H1 (cell line): ENCODE data around the gene SMIM35. TPM values are rescaled to one million over a fixed set of nuclear protein-coding genes. Genes with fewer than 3 reads are reported as not detected.

ENCODE experiments used
- CTCF ChIA-PET: fragments of 300-600 bp; sonication (Branson Sonifier 250); formaldehyde crosslinking; loops from one replicate; lab custom pipeline; 2021; ENCODE audit not compliant: partially characterized antibody; lab: Charles Lee
- POLR2A ChIA-PET: fragments of 300-600 bp; sonication (Branson Sonifier 250); formaldehyde crosslinking; loops from one replicate; lab custom pipeline; 2021; ENCODE audit warnings: inconsistent platforms; ENCODE audit not compliant: partially characterized antibody; lab: Charles Lee
- DNase-seq, 2 experiments: peaks; one replicate each; pipeline versions ENCODE4 v3.0.0 to v3.0.0-alpha.2; 2010 to 2022; ENCODE audit warnings: low spot score in 2 of 2, low read depth in 1 of 2, mixed read lengths in 1 of 2
- FAIRE-seq: peaks from 2 replicates; lab custom pipeline; 2011; peaks lifted over from hg19 to GRCh38; lab: Jason Lieb, UNC
- H2AFZ ChIP-seq: 2 replicates; pipeline ENCODE4 v1.8.1; 2012; ENCODE audit warnings: low read length, inconsistent platforms
- H2AK5ac ChIP-seq: 2 replicates; pipeline ENCODE4 v1.6.1; 2013; ENCODE audit warnings: low read depth, low read length
- H2BK120ac ChIP-seq: replicated peaks from 2 replicates; pipeline ENCODE3; 2013; ENCODE audit warnings: low read depth, low read length, inconsistent platforms
- H2BK12ac ChIP-seq: 2 replicates; pipeline ENCODE4 v1.6.1; 2013; ENCODE audit warnings: low read depth, low read length
- H2BK15ac ChIP-seq: 2 replicates; pipeline ENCODE4 v1.6.1; 2013; ENCODE audit warnings: low read length
- H2BK20ac ChIP-seq: 2 replicates; pipeline ENCODE4 v1.6.1; 2013; ENCODE audit warnings: low read length
- H2BK5ac ChIP-seq: 2 replicates; pipeline ENCODE4 v1.6.1; 2013; ENCODE audit warnings: low read depth, low read length
- H3K14ac ChIP-seq: 2 replicates; pipeline ENCODE4 v1.6.1; 2013; ENCODE audit warnings: inconsistent platforms; ENCODE audit not compliant: insufficient read length
- H3K18ac ChIP-seq: 2 replicates; pipeline ENCODE4 v1.6.1; 2013; ENCODE audit warnings: low read length; ENCODE audit errors: extremely low read depth
- H3K23ac ChIP-seq: 2 replicates; pipeline ENCODE4 v1.6.1; 2013; ENCODE audit warnings: inconsistent platforms; ENCODE audit not compliant: insufficient read length
- H3K23me2 ChIP-seq: 2 replicates; pipeline ENCODE4 v1.6.1; 2013; ENCODE audit warnings: low read depth, low read length
- H3K27ac ChIP-seq: 2 replicates; pipeline ENCODE4 v1.6.1; 2011; ENCODE audit warnings: low read depth, low read length, inconsistent platforms
- H3K27me3 ChIP-seq, 4 experiments: replicated peaks in 1 of 4; 1 replicate in 1 of 4; 2 replicates in 3 of 4; pipeline versions ENCODE4 v1.6.1 to v1.8.1; 2011 to 2013; ENCODE audit warnings: low read length in 3 of 4, mild to moderate bottlenecking in 3 of 4, inconsistent platforms in 2 of 4, mixed read lengths in 2 of 4, moderate library complexity in 1 of 4; ENCODE audit not compliant: control insufficient read depth in 3 of 4, insufficient read depth in 3 of 4; ENCODE audit errors: extremely low read depth in 1 of 4
- H3K36me3 ChIP-seq, 4 experiments: 2 replicates each; pipeline versions ENCODE4 v1.6.1 to v1.8.1; 2011 to 2013; ENCODE audit warnings: mild to moderate bottlenecking in 4 of 4, low read length in 3 of 4, moderate library complexity in 2 of 4, control low read depth in 1 of 4, inconsistent platforms in 1 of 4; ENCODE audit not compliant: insufficient read depth in 4 of 4, control insufficient read depth in 2 of 4
- H3K4ac ChIP-seq: replicated peaks from 2 replicates; pipeline ENCODE3; 2013; ENCODE audit warnings: low read length, low read depth, mixed read lengths, inconsistent platforms; ENCODE audit not compliant: insufficient read length
- H3K4me1 ChIP-seq, 4 experiments: replicated peaks in 1 of 4; 1 replicate in 1 of 4; 2 replicates in 3 of 4; pipeline versions ENCODE4 v1.6.1 to v1.8.1; 2011 to 2013; ENCODE audit warnings: low read length in 3 of 4, inconsistent platforms in 2 of 4, mixed read lengths in 1 of 4; ENCODE audit not compliant: insufficient read depth in 4 of 4, control insufficient read depth in 3 of 4
- H3K4me2 ChIP-seq, 2 experiments: 2 replicates each; pipeline versions ENCODE4 v1.6.1 to v1.8.1; 2011 to 2013; ENCODE audit warnings: low read depth in 2 of 2, low read length in 2 of 2, control low read depth in 1 of 2, inconsistent platforms in 1 of 2, mild to moderate bottlenecking in 1 of 2; ENCODE audit not compliant: insufficient read depth in 1 of 2
- H3K4me3 ChIP-seq, 4 experiments: fragments of 200-600, 300-600 bp in 1 of 4; sonication (generic), shearing (Covaris generic), sonication (Bioruptor Twin) in 1 of 4; 2 replicates each; pipeline versions ENCODE4 v1.5.1 to v1.8.1; 2011 to 2016; ENCODE audit warnings: low read length in 4 of 4, low read depth in 3 of 4, control low read depth in 2 of 4, inconsistent platforms in 2 of 4, mild to moderate bottlenecking in 2 of 4, mixed read lengths in 1 of 4, moderate library complexity in 1 of 4; ENCODE audit not compliant: insufficient read depth in 2 of 4; ENCODE audit errors: extremely low read depth in 1 of 4
- H3K56ac ChIP-seq: replicated peaks from 2 replicates; pipeline ENCODE3; 2013; ENCODE audit warnings: low read depth, mild to moderate bottlenecking, mixed read lengths, low read length, inconsistent platforms; ENCODE audit not compliant: insufficient read length
- H3K79me1 ChIP-seq: 2 replicates; pipeline ENCODE4 v1.6.1; 2013; ENCODE audit warnings: low read depth, low read length, control low read depth
- H3K79me2 ChIP-seq, 2 experiments: 2 replicates each; pipeline versions ENCODE4 v1.6.1 to v1.8.1; 2012 to 2013; ENCODE audit warnings: low read length in 2 of 2, mild to moderate bottlenecking in 2 of 2, inconsistent platforms in 1 of 2; ENCODE audit not compliant: insufficient read depth in 2 of 2, control insufficient read depth in 1 of 2
- H3K9ac ChIP-seq, 4 experiments: replicated peaks in 1 of 4; 1 replicate in 1 of 4; 2 replicates in 3 of 4; pipeline versions ENCODE4 v1.6.1 to v1.8.1; 2011 to 2013; ENCODE audit warnings: low read depth in 3 of 4, low read length in 3 of 4, control low read depth in 2 of 4, mild to moderate bottlenecking in 2 of 4, moderate library complexity in 2 of 4, inconsistent platforms in 1 of 4; ENCODE audit errors: extremely low read depth in 1 of 4
- H3K9me3 ChIP-seq, 2 experiments: 2 replicates each; pipeline versions ENCODE4 v1.6.1 to v1.8.1; 2012 to 2013; ENCODE audit warnings: mild to moderate bottlenecking in 2 of 2, moderate library complexity in 2 of 2, control low read depth in 1 of 2, inconsistent platforms in 1 of 2, low read depth in 1 of 2, low read length in 1 of 2, mixed read lengths in 1 of 2; ENCODE audit not compliant: insufficient read depth in 2 of 2
- H4K20me1 ChIP-seq, 2 experiments: replicated peaks in 1 of 2; 2 replicates each; pipeline versions ENCODE3 to v1.8.1; 2011 to 2013; ENCODE audit warnings: inconsistent platforms in 2 of 2, low read length in 2 of 2, mild to moderate bottlenecking in 1 of 2; ENCODE audit not compliant: insufficient read depth in 2 of 2, control insufficient read depth in 1 of 2
- H4K5ac ChIP-seq: 2 replicates; pipeline ENCODE4 v1.6.1; 2013; ENCODE audit warnings: low read length, low read depth, mixed read lengths, inconsistent platforms; ENCODE audit not compliant: insufficient read length
- H4K8ac ChIP-seq: 2 replicates; pipeline ENCODE4 v1.8.0; 2013; ENCODE audit warnings: mild to moderate bottlenecking, moderate library complexity, low read length, inconsistent platforms; ENCODE audit not compliant: insufficient read depth; ENCODE audit errors: extremely low read depth
- H4K91ac ChIP-seq: replicated peaks from 2 replicates; pipeline ENCODE3; 2013; ENCODE audit warnings: low read length, mixed read lengths, inconsistent platforms; ENCODE audit not compliant: insufficient read length
- CBX8 ChIP-seq: fragments of 300-800, 300-1000 bp; sonication (generic); IDR thresholded peaks from 2 replicates; pipeline ENCODE4 v1.7.1; 2016; ENCODE audit warnings: low read depth, low read length, borderline replicate concordance
- NANOG ChIP-seq: IDR thresholded peaks from 2 replicates; pipeline ENCODE4 v1.6.1; 2011; ENCODE audit warnings: low read length, low read depth, mild to moderate bottlenecking, inconsistent platforms; ENCODE audit not compliant: insufficient read depth, poor library complexity, severe bottlenecking
- SIX5 ChIP-seq: IDR thresholded peaks from 2 replicates; pipeline ENCODE4 v1.6.1; 2011; ENCODE audit warnings: mild to moderate bottlenecking, low read depth, low read length
- WGBS, 2 experiments: shearing (Covaris generic) in 1 of 2; methylation state at CpG; one replicate each; pipeline versions ENCODE4 v1.1.6 to v1.1.7; 2013 to 2015; ENCODE audit warnings: low lambda C conversion rate in 2 of 2, mixed read lengths in 2 of 2, inconsistent platforms in 1 of 2, low coverage in 1 of 2, missing lambda C conversion rate in 1 of 2; ENCODE audit not compliant: insufficient replicate concordance in 2 of 2, insufficient coverage in 1 of 2, insufficient read length in 1 of 2; ENCODE audit errors: extremely low coverage in 1 of 2, missing lambda C conversion rate in 1 of 2; 5-methylcytosine and 5-hydroxymethylcytosine counted together
- polyA plus RNA-seq, 7 experiments: library from polyadenylated mRNA; depleted of rRNA in 3 of 7; stranded (reverse) in 5 of 7; unstranded in 2 of 7; fragments of >200 nt in 5 of 7; fragments of 200-250 nt in 2 of 7; gene quantifications; 1 replicate in 5 of 7; 2 replicates in 1 of 7; 4 replicates in 1 of 7; pipeline versions ENCODE4 v1.2.1 to v1.2.3, GENCODE V29; 2011 to 2013; ENCODE audit warnings: missing spikeins in 2 of 7, mixed read lengths in 2 of 7
- total RNA-seq: library from RNA; stranded (reverse); fragmentation: NEBNext Ultra II Directional; extraction: Animal tissue kit (Norgen Biotek cat#: 25700); gene quantifications from 2 replicates; pipeline ENCODE4 v1.2.1, GENCODE V29; 2021

Gene SMIM35
- total and polyA plus RNA-seq, 2 of the 8 experiments (the other 6 are each of a cell fraction or from before 2014, with no cell fraction given): not detected

DNA sequence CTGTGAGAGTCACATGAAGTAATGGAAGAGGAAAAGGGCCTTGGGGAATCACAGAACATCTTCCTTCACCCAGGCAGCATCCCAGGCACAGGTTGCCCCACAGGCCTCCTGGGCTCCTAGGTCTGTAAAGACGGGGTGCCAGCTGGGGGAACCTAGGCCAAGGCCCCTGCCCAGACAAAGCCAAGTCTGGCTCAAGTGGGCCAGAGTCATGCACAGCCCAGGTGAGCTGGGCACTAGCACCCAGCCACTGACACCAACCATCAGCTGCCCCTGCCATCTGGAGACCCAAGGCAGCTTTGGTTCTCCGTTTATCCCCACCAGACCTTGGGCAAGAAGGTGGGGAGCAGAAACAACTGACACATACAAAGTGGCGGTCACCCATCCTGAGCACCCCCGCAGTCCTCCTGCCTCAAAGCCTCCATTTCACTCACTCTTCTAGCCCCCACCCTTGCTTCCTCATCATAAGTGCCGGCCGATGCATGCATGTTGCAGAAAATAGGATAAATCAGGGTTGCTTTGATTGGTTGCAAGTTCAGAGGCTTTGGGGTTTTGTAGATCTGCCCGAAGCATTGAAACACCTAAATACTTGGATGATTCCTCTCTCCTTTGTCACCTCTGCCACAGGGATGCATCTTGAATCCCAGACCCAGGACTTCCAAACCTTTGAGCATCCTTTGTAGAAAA, 36.4 kb downstream of the SMIM35 start:
- Histone ChIP-seq H4K91ac (no peak overlapping the region), H3K9me3 (no peaks in the 10 kb centered on the region), H2BK5ac (no peak overlapping the region), H2BK12ac (no peak overlapping the region), H3K27me3 (no peaks in the 10 kb centered on the region), H2AK5ac (no peak overlapping the region), H3K23me2 (0 out of 2 replicates have a peak, but pooled peaks cover 2% of the 10 kb centered on the region), H4K20me1 (no peaks in the 10 kb centered on the region), H4K8ac (no peak overlapping the region), H3K4me1 (no peaks in the 10 kb centered on the region; a peak in 1 of 7 replicates), H3K23ac (no peak overlapping the region), H2BK20ac (no peak overlapping the region), H3K18ac (no peak overlapping the region), H3K36me3 (no peaks in the 10 kb centered on the region), H4K5ac (no peak overlapping the region), H3K4ac (no peak overlapping the region), H2AFZ (no peak overlapping the region), H3K56ac (no peak overlapping the region), H2BK120ac (no peak overlapping the region), H3K4me2 (no peak overlapping the region), H3K79me1 (no peaks in the 10 kb centered on the region), H2BK15ac (no peak overlapping the region; the same call in 1 of the 2 replicates), H3K4me3 (no peak overlapping the region), H3K9ac (no peak overlapping the region), H3K27ac (no peak overlapping the region), H3K14ac (no peak overlapping the region), H3K79me2 (no peaks in the 10 kb centered on the region)
- DNase-seq: no peak
- FAIRE-seq: no peak
- POLR2A ChIA-PET: no interaction called here
- TF ChIP-seq SIX5 (no peak), NANOG (no peak), CBX8 (no peak)
- CTCF ChIA-PET: interaction anchor here (2.8 to 9.0 kb wide), 5 partner anchors 13 to 243 kb away, joined by 11 to 134 read pairs (median 45); partner anchors contain the start of gene FXYD2
- WGBS, 2 experiments: 89% methylated on average over 7 of the region's 7 CpGs; no CpG with 5 or more reads in 1 of the 2 experiments
